D721Med (cell line): ENCODE data around the gene ARL16.

ENCODE experiments used
- DNase-seq: peaks from one replicate; pipeline ENCODE4 v3.0.0; 2011; ENCODE audit warnings: low spot score; ENCODE audit not compliant: insufficient read length
- FAIRE-seq: peaks from 2 replicates; lab custom pipeline; 2011; peaks lifted over from hg19 to GRCh38; lab: Jason Lieb, UNC
- TF ChIP-seq, protein P1 (sequence below): IDR thresholded peaks from 2 replicates; pipeline ENCODE4 v1.5.1; 2012; ENCODE audit warnings: mild to moderate bottlenecking, control low read depth; ENCODE audit not compliant: insufficient read depth; ENCODE audit errors: missing control alignments

The ARL16 gene

DNA sequence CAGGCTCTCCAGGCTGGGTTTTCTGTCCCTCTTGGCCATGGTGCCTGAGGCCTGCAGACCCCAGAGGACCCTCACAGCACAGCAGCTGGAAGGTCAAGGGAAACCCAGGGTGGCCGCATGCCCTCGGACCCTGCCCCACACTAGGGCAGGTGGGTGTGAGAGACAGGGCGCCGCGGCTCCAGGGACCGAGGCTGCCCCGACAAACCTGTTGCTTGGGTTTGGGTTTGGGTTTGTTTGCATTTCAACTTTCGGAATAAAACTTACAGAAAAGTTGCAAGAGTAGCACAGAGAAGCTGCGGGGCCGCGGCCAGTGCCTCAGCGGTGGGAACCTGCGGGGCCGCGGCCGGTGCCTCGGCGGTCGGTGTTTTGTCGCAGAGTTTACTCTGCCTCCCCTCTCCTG is 8.0 kb upstream of the ARL16 start:
- FAIRE-seq (no peak), DNase-seq (no peak)
- TF ChIP-seq, protein P1, sequence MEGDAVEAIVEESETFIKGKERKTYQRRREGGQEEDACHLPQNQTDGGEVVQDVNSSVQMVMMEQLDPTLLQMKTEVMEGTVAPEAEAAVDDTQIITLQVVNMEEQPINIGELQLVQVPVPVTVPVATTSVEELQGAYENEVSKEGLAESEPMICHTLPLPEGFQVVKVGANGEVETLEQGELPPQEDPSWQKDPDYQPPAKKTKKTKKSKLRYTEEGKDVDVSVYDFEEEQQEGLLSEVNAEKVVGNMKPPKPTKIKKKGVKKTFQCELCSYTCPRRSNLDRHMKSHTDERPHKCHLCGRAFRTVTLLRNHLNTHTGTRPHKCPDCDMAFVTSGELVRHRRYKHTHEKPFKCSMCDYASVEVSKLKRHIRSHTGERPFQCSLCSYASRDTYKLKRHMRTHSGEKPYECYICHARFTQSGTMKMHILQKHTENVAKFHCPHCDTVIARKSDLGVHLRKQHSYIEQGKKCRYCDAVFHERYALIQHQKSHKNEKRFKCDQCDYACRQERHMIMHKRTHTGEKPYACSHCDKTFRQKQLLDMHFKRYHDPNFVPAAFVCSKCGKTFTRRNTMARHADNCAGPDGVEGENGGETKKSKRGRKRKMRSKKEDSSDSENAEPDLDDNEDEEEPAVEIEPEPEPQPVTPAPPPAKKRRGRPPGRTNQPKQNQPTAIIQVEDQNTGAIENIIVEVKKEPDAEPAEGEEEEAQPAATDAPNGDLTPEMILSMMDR = no peak

DNA sequence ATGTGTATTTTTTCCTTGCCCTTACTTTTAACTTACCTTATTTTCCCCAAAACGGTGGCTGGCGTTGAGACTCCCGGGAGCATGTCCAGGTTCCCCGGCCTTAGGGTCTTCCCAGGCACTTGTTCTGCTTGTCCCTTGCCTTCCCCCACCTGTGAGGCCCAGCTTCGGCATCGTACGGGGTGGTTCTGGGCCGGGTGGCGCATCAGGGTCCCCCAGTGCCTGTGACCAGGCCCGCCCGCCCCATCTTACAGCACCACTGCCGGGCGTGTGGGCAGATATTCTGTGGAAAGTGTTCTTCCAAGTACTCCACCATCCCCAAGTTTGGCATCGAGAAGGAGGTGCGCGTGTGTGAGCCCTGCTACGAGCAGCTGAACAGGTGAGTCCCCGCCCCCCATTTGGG is 7.6 kb upstream of the ARL16 start:
- FAIRE-seq = no peak
- TF ChIP-seq, protein P1 = no peak
- DNase-seq = no peak

DNA sequence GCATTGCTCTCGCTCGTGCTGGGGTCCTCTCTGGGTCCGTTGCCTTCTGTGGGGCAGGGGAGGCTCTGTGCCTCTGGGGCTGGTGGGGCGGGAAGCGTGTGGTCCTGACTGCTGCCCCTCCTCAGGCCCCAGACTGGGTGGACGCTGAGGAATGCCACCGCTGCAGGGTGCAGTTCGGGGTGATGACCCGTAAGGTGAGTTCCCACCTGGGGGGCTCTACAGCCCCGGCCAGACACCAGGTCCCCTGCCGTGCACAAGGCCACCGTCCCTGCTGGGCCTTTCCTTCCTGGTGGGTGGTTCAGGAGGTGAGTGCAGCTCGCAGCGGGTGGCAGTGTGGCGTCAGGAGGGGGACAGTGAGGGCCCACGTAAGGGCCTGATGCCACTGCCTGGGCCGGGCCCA is 7.0 kb upstream of the ARL16 start:
- TF ChIP-seq, protein P1 = no peak
- no peak for FAIRE-seq

DNA sequence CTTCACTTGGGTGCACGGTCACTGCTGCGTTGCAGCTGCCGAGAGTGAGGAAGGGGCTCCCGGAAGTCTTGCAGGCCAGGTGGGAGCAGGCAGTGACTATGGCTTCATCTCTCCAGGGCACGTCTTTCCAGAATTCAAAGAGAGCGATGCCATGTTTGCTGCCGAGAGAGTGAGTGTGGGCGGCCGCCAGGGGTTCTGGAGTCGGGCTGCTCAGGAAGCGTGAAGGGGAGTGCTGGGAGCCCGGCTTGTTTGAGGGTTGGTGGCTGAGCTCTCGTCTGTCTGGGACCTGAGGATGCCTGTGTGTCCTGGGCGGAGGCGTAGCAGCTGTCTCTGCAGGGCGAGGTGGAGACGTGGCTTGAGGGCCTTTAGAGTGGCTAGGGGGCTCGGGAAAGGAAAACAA is 6.5 kb upstream of the ARL16 start:
- TF ChIP-seq, protein P1 = no peak
- DNase-seq (no peak), FAIRE-seq (no peak)

More for the DNA sequence above, 7.0 kb upstream of the ARL16 start:
- DNase-seq = no peak

DNA sequence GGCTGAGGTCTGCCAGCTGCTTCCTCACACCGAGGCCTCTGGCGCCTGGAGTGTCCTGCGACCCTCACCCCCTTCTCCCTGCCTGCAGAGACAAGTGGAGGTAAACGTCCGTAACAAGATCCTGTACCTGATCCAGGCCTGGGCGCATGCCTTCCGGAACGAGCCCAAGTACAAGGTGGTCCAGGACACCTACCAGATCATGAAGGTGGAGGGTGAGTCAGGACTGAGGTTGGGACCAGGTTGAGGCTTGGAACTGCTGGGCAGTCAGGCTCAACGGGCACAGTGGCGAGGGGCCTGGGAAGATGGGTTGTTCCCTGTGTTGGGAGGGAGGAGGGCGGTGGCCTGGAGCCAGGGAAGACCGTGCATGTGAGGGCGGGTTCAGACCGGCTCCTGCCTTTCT is 5.0 kb upstream of the ARL16 start:
- no peak for FAIRE-seq
- TF ChIP-seq, protein P1 = no peak
- DNase-seq = no peak

DNA sequence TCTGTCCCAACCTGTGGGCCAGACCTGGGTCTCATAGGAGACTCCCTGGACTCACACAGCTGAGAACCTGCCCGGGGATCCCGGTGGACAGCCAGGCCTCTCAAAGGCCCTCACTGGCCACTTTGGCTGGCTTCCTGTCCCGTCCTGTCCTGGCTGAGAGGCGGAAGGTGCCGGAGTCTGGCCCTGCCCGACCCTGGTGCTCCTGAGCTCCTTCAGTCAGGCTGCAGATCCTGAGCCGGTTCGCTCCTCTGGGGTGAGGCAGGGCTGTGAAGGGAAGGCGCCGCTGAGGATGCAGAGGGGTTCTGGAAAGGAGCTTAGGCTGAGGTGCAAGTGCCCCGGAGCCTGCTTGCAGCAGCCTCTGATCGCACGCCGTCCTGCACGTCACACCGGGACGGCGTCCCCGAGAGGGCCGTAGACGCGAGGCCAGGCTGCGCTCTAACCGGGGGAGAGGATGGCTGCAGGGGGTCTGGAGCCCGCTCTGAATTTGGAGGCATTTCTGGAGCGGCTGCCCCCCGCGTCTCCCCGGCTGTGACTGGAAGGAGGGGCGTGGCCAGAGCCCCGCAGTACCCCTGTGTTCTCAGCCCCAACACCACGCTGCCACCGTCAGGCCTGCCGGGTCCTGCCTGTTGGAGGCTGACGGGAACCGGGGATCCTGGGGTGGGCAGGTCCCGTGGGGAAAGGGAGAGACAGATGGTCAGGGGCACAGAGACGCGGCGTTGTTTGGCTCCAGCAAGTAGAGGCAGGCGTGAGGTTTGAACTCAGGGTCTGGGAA is 4.4 kb upstream of the ARL16 start:
- DNase-seq (no peak), FAIRE-seq (no peak)
- TF ChIP-seq, protein P1 = no peak

DNA sequence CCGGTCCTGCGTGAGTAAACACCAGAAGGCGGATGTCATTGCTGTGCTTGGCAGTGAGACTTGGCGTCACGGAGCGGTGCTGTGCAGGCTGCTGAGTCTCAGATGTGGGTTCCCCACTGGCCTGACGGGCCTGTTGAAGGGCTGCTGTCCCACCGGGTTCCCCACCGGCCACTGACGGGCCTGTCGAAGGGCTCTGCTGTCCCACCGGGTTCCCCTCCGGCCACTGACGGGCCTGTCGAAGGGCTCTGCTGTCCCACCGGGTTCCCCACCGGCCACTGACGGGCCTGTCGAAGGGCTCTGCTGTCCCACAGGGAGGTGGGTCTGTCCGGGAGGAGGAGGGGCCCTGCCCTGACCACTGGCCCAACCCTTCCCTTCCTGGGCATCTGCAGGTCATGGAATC is 3.0 kb upstream of the ARL16 start:
- TF ChIP-seq, protein P1 = no peak
- no peak for FAIRE-seq

More for the DNA sequence above, 3.0 kb upstream of the ARL16 start:
- no peak for DNase-seq
